SK-N-SH (cell line): Measurements from ENCODE around the gene CISH. TPM values are rescaled to one million over a fixed set of nuclear protein-coding genes. Genes with fewer than 3 reads are reported as not detected.

Source experiments
- CTCF ChIA-PET: fragments of 300-600, 350-600 bp; formaldehyde crosslinking; extraction: SDS; loops from one replicate; lab custom pipeline; 2021; lab: Yijun Ruan, JAX
- POLR2A ChIA-PET: fragments of 350-600 bp; sonication (Branson Sonifier 250); formaldehyde crosslinking; extraction: SDS; loops from one replicate; lab custom pipeline; 2020; ENCODE audit warnings: antibody characterized with exemption, inconsistent platforms; lab: Yijun Ruan, JAX
- DNase-seq: peaks from one replicate; pipeline ENCODE4 v3.0.0; 2012
- H2AFZ ChIP-seq: fragments of 200-600 bp; sonication (generic); 2 replicates; pipeline ENCODE4 v1.8.1; 2016; ENCODE audit warnings: antibody characterized with exemption, mild to moderate bottlenecking, low read depth
- H3F3A ChIP-seq: fragments of 200-600 bp; sonication (generic); replicated peaks from 2 replicates; pipeline ENCODE3; 2016; ENCODE audit warnings: antibody characterized with exemption, mild to moderate bottlenecking; ENCODE audit not compliant: insufficient read depth
- H3K27ac ChIP-seq, 2 experiments: fragments of 200-500 bp in 1 of 2; fragments of 200-600 bp in 1 of 2; sonication (Bioruptor generic) in 1 of 2; sonication (generic), shearing (Covaris generic) in 1 of 2; 2 replicates each; pipeline versions ENCODE4 v1.5.1 to v1.6.1; 2014 to 2016; ENCODE audit warnings: low read depth in 2 of 2, inconsistent platforms in 1 of 2, low read length in 1 of 2, mild to moderate bottlenecking in 1 of 2, mixed read lengths in 1 of 2
- H3K27me3 ChIP-seq: fragments of 200-600 bp; sonication (generic), shearing (Covaris generic); 2 replicates; pipeline ENCODE4 v1.6.1; 2016; ENCODE audit warnings: mixed run types; ENCODE audit not compliant: insufficient read depth
- H3K36me3 ChIP-seq, 2 experiments: fragments of 200-500 bp in 1 of 2; fragments of 200-600 bp in 1 of 2; sonication (Bioruptor generic) in 1 of 2; sonication (generic) in 1 of 2; replicated peaks in 1 of 2; 2 replicates each; pipeline versions ENCODE3 to v1.5.1; 2014 to 2016; ENCODE audit warnings: low read length in 1 of 2, mild to moderate bottlenecking in 1 of 2; ENCODE audit not compliant: insufficient read depth in 2 of 2, control insufficient read depth in 1 of 2
- H3K4me1 ChIP-seq, 2 experiments: fragments of 200-500 bp in 1 of 2; fragments of 200-600 bp in 1 of 2; sonication (Bioruptor generic) in 1 of 2; sonication (generic), shearing (Covaris generic) in 1 of 2; 2 replicates each; pipeline versions ENCODE4 v1.5.1 to v1.6.1; 2014 to 2016; ENCODE audit warnings: low read depth in 1 of 2, low read length in 1 of 2, mixed run types in 1 of 2; ENCODE audit not compliant: insufficient read depth in 2 of 2, control insufficient read depth in 1 of 2
- H3K4me2 ChIP-seq: fragments of 200-600 bp; sonication (generic), shearing (Covaris generic); 2 replicates; pipeline ENCODE4 v1.6.1; 2017; ENCODE audit warnings: mixed run types
- H3K4me3 ChIP-seq, 2 experiments: fragments of 200-500 bp in 1 of 2; fragments of 200-600 bp in 1 of 2; sonication (Bioruptor generic) in 1 of 2; sonication (generic), shearing (Covaris generic) in 1 of 2; 2 replicates each; pipeline versions ENCODE4 v1.5.1 to v1.8.1; 2014 to 2016; ENCODE audit warnings: low read depth in 2 of 2, inconsistent platforms in 1 of 2, low read length in 1 of 2, mild to moderate bottlenecking in 1 of 2, mixed read lengths in 1 of 2, moderate library complexity in 1 of 2
- H3K79me2 ChIP-seq: fragments of 200-600 bp; sonication (generic); 2 replicates; pipeline ENCODE4 v1.8.1; 2017; ENCODE audit warnings: mild to moderate bottlenecking; ENCODE audit not compliant: insufficient read depth
- H3K9ac ChIP-seq: fragments of 200-600 bp; sonication (generic); 2 replicates; pipeline ENCODE4 v1.6.1; 2017; ENCODE audit warnings: mixed run types
- H3K9me2 ChIP-seq: fragments of 200-600 bp; sonication (generic); 2 replicates; pipeline ENCODE4 v1.6.1; 2017; ENCODE audit warnings: mixed run types
- H3K9me3 ChIP-seq: fragments of 200-600 bp; sonication (generic); 2 replicates; pipeline ENCODE4 v1.6.1; 2017; ENCODE audit warnings: mixed run types, mild to moderate bottlenecking, moderate library complexity
- H4K20me1 ChIP-seq: fragments of 200-600 bp; sonication (generic); 2 replicates; pipeline ENCODE4 v1.6.1; 2017; ENCODE audit warnings: mild to moderate bottlenecking, mixed run types; ENCODE audit not compliant: insufficient read depth
- EP300 ChIP-seq, 2 experiments: IDR thresholded peaks; 2 replicates each; pipeline versions ENCODE4 v1.4.0 to v1.6.1; 2012; ENCODE audit warnings: borderline replicate concordance in 1 of 2, low read depth in 1 of 2, low read length in 1 of 2
- EZH2phosphoT487 ChIP-seq: fragments of 200-600 bp; sonication (generic); IDR thresholded peaks from 2 replicates; pipeline ENCODE4 v1.6.1; 2017; ENCODE audit warnings: low read depth, mixed run types, mild to moderate bottlenecking, antibody characterized with exemption, moderate library complexity, borderline replicate concordance
- FOSL2 ChIP-seq: IDR thresholded peaks from 2 replicates; pipeline ENCODE4 v1.4.0; 2012; ENCODE audit warnings: low read depth, mild to moderate bottlenecking, moderate library complexity, borderline replicate concordance
- FOXJ3 ChIP-seq: sonication (generic); formaldehyde crosslinking; IDR thresholded peaks from 2 replicates; pipeline ENCODE4 v1.5.1; 2020; ENCODE audit warnings: mild to moderate bottlenecking, missing genetic modification reagents
- GABPA ChIP-seq: IDR thresholded peaks from 2 replicates; pipeline ENCODE4 v1.4.0; 2012; ENCODE audit warnings: low read depth, mild to moderate bottlenecking
- RFX5 ChIP-seq: IDR thresholded peaks from 2 replicates; pipeline ENCODE4 v1.6.1; 2012; ENCODE audit warnings: mild to moderate bottlenecking, improper control_type of control experiment, low read length
- TAF1 ChIP-seq: IDR thresholded peaks from 2 replicates; pipeline ENCODE4 v1.6.1; 2012; ENCODE audit warnings: low read depth, mild to moderate bottlenecking, low read length, moderate library complexity, borderline replicate concordance
- TCF12 ChIP-seq: IDR thresholded peaks from 2 replicates; pipeline ENCODE4 v1.4.0; 2012
- WGBS: methylation state at CpG from one replicate; pipeline ENCODE4 v1.1.6; 2017; ENCODE audit warnings: low lambda C conversion rate; 5-methylcytosine and 5-hydroxymethylcytosine counted together
- polyA plus RNA-seq, 3 experiments: library from polyadenylated mRNA; depleted of rRNA; stranded (reverse); fragments of >200 nt; gene quantifications; 2 replicates each; pipeline ENCODE4 v1.2.3, GENCODE V29; 2012
- TF ChIP-seq, protein P1 (sequence below): IDR thresholded peaks from 2 replicates; pipeline ENCODE4 v1.4.0; 2012; ENCODE audit warnings: low read depth, borderline replicate concordance
- TF ChIP-seq, protein P2 (sequence below): IDR thresholded peaks from 2 replicates; pipeline ENCODE4 v1.6.1; 2012; ENCODE audit warnings: mild to moderate bottlenecking, low read depth, low read length, moderate library complexity
- TF ChIP-seq, protein P3 (sequence below): fragments of 150-350 bp; IDR thresholded peaks from 2 replicates; pipeline ENCODE4 v1.6.1; 2016; ENCODE audit warnings: mild to moderate bottlenecking, low read depth, low read length
- TF ChIP-seq, protein P4 (sequence below): IDR thresholded peaks from 2 replicates; pipeline ENCODE4 v1.4.0; 2012; ENCODE audit warnings: low read depth

CISH gene
- polyA plus RNA-seq, 1 of the 3 experiments (the other 2 are of a cell fraction), result 2.6 TPM

DNA sequence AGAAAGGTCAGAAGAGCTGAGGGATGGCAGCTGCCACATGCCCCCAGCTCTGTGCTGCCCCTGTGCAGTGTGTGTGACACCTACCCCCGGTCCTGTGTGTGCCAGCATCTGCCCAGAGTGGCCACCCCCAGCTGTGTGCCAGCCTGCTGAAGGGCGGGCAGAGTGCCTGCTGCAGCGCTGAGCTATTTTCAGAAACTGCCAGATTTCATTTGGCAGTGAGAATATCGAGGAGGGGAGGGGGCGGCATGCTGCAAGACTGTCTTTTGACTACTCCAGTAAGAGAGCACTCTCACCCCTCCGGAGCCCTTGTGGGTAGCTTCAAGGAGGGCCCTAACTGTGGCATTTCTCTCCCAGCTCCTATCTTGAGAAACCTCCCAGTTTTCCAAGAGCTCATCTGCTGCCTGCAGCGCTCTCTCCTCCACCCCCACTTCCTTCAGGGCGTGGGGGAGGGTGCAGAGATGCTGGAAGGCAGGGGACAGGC is 37.9 kb upstream of the CISH start:
- ChIA-PET CTCF (interaction anchor here (0.6 to 13.2 kb wide), 9 partner anchors 9 to 740 kb away, joined by 3 to 171 read pairs (median 3); partner anchors contain the start of genes CISH and MAPKAPK3), POLR2A (no interaction called here)
- DNase-seq, result no peak
- Histone ChIP-seq H3K4me3 (no peak overlapping the region), H3F3A (no peaks in the 10 kb centered on the region), H3K4me1 (peaks cover 0 to 26% of the 10 kb centered on the region in 2 experiments; a peak in 1 of 4 replicates), H3K9me2 (no peaks in the 10 kb centered on the region), H3K36me3 (no peaks in the 10 kb centered on the region), H3K79me2 (no peaks in the 10 kb centered on the region), H4K20me1 (no peaks in the 10 kb centered on the region), H3K9ac (no peak overlapping the region), H2AFZ (no peak overlapping the region), H3K27me3 (no peaks in the 10 kb centered on the region), H3K4me2 (no peak overlapping the region), H3K9me3 (no peaks in the 10 kb centered on the region), H3K27ac (no peak overlapping the region; a peak in 1 of 4 replicates)
- TF ChIP-seq FOSL2, result no peak
- TF ChIP-seq, protein P1, sequence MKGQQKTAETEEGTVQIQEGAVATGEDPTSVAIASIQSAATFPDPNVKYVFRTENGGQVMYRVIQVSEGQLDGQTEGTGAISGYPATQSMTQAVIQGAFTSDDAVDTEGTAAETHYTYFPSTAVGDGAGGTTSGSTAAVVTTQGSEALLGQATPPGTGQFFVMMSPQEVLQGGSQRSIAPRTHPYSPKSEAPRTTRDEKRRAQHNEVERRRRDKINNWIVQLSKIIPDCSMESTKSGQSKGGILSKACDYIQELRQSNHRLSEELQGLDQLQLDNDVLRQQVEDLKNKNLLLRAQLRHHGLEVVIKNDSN, result no peak
- TF ChIP-seq EP300 (IDR thresholded peaks at IDR 0.05; ENCODE audit: borderline replicate concordance in 1 of 2, low read depth in 1 of 2, low read length in 1 of 2), result no peak
- TF ChIP-seq, protein P2, sequence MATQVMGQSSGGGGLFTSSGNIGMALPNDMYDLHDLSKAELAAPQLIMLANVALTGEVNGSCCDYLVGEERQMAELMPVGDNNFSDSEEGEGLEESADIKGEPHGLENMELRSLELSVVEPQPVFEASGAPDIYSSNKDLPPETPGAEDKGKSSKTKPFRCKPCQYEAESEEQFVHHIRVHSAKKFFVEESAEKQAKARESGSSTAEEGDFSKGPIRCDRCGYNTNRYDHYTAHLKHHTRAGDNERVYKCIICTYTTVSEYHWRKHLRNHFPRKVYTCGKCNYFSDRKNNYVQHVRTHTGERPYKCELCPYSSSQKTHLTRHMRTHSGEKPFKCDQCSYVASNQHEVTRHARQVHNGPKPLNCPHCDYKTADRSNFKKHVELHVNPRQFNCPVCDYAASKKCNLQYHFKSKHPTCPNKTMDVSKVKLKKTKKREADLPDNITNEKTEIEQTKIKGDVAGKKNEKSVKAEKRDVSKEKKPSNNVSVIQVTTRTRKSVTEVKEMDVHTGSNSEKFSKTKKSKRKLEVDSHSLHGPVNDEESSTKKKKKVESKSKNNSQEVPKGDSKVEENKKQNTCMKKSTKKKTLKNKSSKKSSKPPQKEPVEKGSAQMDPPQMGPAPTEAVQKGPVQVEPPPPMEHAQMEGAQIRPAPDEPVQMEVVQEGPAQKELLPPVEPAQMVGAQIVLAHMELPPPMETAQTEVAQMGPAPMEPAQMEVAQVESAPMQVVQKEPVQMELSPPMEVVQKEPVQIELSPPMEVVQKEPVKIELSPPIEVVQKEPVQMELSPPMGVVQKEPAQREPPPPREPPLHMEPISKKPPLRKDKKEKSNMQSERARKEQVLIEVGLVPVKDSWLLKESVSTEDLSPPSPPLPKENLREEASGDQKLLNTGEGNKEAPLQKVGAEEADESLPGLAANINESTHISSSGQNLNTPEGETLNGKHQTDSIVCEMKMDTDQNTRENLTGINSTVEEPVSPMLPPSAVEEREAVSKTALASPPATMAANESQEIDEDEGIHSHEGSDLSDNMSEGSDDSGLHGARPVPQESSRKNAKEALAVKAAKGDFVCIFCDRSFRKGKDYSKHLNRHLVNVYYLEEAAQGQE, result no peak
- TF ChIP-seq, protein P3, sequence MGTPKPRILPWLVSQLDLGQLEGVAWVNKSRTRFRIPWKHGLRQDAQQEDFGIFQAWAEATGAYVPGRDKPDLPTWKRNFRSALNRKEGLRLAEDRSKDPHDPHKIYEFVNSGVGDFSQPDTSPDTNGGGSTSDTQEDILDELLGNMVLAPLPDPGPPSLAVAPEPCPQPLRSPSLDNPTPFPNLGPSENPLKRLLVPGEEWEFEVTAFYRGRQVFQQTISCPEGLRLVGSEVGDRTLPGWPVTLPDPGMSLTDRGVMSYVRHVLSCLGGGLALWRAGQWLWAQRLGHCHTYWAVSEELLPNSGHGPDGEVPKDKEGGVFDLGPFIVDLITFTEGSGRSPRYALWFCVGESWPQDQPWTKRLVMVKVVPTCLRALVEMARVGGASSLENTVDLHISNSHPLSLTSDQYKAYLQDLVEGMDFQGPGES, result no peak
- no peak for TF ChIP-seq EZH2phosphoT487
- TF ChIP-seq, protein P4, sequence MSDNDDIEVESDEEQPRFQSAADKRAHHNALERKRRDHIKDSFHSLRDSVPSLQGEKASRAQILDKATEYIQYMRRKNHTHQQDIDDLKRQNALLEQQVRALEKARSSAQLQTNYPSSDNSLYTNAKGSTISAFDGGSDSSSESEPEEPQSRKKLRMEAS, result no peak
- no peak for TF ChIP-seq FOXJ3
- no peak for TF ChIP-seq TAF1
- no peak for TF ChIP-seq GABPA
- TF ChIP-seq RFX5, result no peak
- TF ChIP-seq TCF12, result no peak
- WGBS, result 65% methylated on average over 7 of the region's 8 CpGs
